ENCODE results near the gene ELF2.

- TF ChIP-seq POLR2A (IDR thresholded peaks at IDR 0.05; ENCODE audit: control extremely low read depth in 1 of 2, low read depth in 2 of 2, low read length in 2 of 2): no peak
- no peak for TF ChIP-seq HDAC6 (IDR thresholded peaks at IDR 0.05; ENCODE audit: low read depth, low read length)
- TF ChIP-seq CEBPB (IDR thresholded peaks at IDR 0.05; ENCODE audit: low read depth, low read length): no peak
- no peak for TF ChIP-seq SP2 (IDR thresholded peaks at IDR 0.05; ENCODE audit: low read length)
- TF ChIP-seq, protein P1, sequence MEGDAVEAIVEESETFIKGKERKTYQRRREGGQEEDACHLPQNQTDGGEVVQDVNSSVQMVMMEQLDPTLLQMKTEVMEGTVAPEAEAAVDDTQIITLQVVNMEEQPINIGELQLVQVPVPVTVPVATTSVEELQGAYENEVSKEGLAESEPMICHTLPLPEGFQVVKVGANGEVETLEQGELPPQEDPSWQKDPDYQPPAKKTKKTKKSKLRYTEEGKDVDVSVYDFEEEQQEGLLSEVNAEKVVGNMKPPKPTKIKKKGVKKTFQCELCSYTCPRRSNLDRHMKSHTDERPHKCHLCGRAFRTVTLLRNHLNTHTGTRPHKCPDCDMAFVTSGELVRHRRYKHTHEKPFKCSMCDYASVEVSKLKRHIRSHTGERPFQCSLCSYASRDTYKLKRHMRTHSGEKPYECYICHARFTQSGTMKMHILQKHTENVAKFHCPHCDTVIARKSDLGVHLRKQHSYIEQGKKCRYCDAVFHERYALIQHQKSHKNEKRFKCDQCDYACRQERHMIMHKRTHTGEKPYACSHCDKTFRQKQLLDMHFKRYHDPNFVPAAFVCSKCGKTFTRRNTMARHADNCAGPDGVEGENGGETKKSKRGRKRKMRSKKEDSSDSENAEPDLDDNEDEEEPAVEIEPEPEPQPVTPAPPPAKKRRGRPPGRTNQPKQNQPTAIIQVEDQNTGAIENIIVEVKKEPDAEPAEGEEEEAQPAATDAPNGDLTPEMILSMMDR (IDR thresholded peaks at IDR 0.05; ENCODE audit: control extremely low read depth in 1 of 3, insufficient read depth in 1 of 3, low read depth in 1 of 3, low read length in 3 of 3): peak in 2 of 3 experiments; percentile 83 to 96; a peak in 3 of 4 replicates
- peak; percentile 44; the same call in 1 of the 2 replicates for TF ChIP-seq YY1 (IDR thresholded peaks at IDR 0.05; ENCODE audit: low read depth, low read length)
- no peak for TF ChIP-seq CHD1 (IDR thresholded peaks at IDR 0.05; ENCODE audit: low read depth, low read length)
- TF ChIP-seq EZH2 (IDR thresholded peaks at IDR 0.05; ENCODE audit: low read depth, low read length, severe bottlenecking): no peak
These were observed 146.3 kb downstream of the ELF2 start for GRCh38 chr4:139030614-139031235.
